Mucosa of rectum (tissue), 2 donors: ENCODE measurements around the gene USP40.

ENCODE experiments used
- H3K27ac ChIP-seq, 2 donors: one replicate each; pipeline ENCODE4 v1.7.0; 2013; ENCODE audit warnings: inconsistent platforms in 2 of 2, low read depth in 2 of 2, low read length in 2 of 2
- H3K27me3 ChIP-seq, 2 donors: one replicate each; pipeline ENCODE4 v1.7.0; 2013; ENCODE audit warnings: low read length in 2 of 2; ENCODE audit not compliant: control insufficient read depth in 2 of 2, insufficient read depth in 2 of 2
- H3K36me3 ChIP-seq, 2 donors: one replicate each; pipeline ENCODE4 v1.7.0; 2013; ENCODE audit warnings: low read length in 2 of 2; ENCODE audit not compliant: control insufficient read depth in 2 of 2, insufficient read depth in 2 of 2
- H3K4me1 ChIP-seq, 2 donors: one replicate each; pipeline ENCODE4 v1.7.0; 2013; ENCODE audit warnings: low read length in 2 of 2, mild to moderate bottlenecking in 1 of 2; ENCODE audit not compliant: control insufficient read depth in 2 of 2, insufficient read depth in 2 of 2
- H3K4me3 ChIP-seq, 2 donors: one replicate each; pipeline ENCODE4 v1.7.0; 2013; ENCODE audit warnings: low read length in 2 of 2
- H3K9ac ChIP-seq, 2 donors: one replicate each; pipeline ENCODE4 v1.7.0; 2013; ENCODE audit warnings: low read length in 2 of 2, low read depth in 1 of 2, mild to moderate bottlenecking in 1 of 2
- H3K9me3 ChIP-seq, 2 donors: one replicate each; pipeline ENCODE4 v1.7.0; 2013; ENCODE audit warnings: low read length in 2 of 2; ENCODE audit not compliant: control insufficient read depth in 2 of 2
- donor health status: healthy.
- donor health status: Normal muscosa, but diverticular disease.

The USP40 gene

DNA sequence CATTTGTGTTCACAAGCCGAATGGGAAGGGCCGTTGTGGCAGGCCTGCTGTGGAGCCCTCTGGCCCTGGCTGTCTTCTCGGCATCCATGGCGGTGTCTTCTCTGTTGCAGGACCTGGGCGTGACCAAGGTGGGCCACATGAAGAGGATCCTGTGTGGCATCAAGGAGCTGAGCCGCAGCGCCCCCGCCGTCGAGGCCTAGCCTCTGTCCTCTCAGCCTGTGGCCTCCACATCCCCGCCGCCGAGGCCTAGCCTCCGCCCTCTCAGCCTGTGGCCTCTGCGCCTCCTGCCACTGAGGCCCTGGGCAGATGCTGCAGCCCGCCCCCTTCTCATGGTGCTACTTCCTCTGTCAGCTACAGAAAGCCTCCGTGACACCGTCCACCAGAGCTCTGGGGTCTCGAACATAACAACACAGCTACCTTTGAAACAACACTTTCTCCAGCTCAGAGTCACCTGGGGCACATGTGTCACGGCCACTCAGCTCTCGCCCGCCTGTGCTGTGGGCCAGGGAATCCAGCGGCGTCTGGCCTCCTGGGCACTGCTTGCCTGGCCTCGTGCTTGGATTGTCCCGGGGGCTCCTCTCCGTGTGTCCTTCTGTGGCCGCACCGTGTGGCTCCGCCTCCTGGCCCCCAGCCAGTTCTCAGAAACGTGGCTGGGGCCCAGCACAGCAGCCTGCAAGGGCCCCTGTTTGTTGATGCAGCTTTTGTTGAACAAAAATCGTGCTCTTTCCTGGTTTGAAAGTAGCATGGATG lies 97.1 kb downstream of the USP40 start:
- Histone ChIP-seq H3K36me3 (peaks cover 51 to 68% of the 10 kb centered on the region in 2 donors), H3K27ac (peak overlapping the region; percentile 31 to 49), H3K4me3 (no peak overlapping the region)

GRCh38 chr2:233468741-233469110 lies 97.9 kb downstream of the USP40 start:
- Histone ChIP-seq H3K27me3 (no peaks in the 10 kb centered on the region), H3K36me3 (peaks cover 57 to 75% of the 10 kb centered on the region in 2 donors), H3K4me1 (no peaks in the 10 kb centered on the region), H3K9me3 (no peaks in the 10 kb centered on the region), H3K9ac (no peak overlapping the region), H3K4me3 (no peak overlapping the region), H3K27ac (no peak overlapping the region)

More for the DNA sequence above, 97.1 kb downstream of the USP40 start:
- Histone ChIP-seq H3K4me1 (no peaks in the 10 kb centered on the region), H3K27me3 (no peaks in the 10 kb centered on the region), H3K9me3 (no peaks in the 10 kb centered on the region), H3K9ac (no peak overlapping the region)

DNA sequence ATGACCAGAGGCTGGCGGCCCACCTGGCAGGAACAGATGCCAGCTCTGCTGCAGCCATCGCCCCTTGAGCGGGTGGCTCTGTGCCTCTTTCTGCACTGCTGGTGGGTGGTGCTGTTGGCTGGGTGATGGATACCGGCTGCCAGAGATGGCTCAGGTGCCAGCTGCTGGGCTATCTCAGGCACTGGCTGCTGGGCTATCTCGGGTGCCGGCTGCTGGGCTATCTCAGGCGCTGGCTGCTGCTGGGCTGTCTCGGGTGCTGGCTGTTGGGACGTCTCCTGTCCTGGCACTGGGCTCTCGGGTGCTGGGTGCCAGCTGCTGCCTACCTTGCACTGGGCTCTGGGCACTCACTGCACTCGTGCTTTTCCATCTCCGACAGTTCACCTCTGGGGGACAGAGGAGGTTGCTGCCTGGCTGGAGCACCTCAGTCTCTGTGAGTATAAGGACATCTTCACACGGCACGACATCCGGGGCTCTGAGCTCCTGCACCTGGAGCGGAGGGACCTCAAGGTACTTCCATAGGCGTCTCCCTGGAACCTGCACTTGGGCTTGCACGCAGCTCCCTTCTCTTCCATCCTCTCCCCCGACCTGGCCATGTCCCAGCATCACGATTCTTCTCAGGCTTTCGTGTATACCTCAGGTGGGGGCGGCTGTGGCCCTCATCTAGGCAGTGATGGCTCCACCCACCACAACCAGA lies 98.4 kb downstream of the USP40 start:
- Histone ChIP-seq H3K27me3 (no peaks in the 10 kb centered on the region), H3K9me3 (no peaks in the 10 kb centered on the region), H3K9ac (no peak overlapping the region), H3K4me1 (no peaks in the 10 kb centered on the region), H3K4me3 (no peak overlapping the region), H3K27ac (no peak overlapping the region), H3K36me3 (peaks cover 63 to 80% of the 10 kb centered on the region in 2 donors)

- H3K4me3 ChIP-seq = no peak overlapping the region
- no peaks in the 10 kb centered on the region for H3K9me3 ChIP-seq
- no peaks in the 10 kb centered on the region for H3K27me3 ChIP-seq
- H3K4me1 ChIP-seq = no peaks in the 10 kb centered on the region
- H3K36me3 ChIP-seq = peaks cover 74 to 85% of the 10 kb centered on the region in 2 donors
- no peak overlapping the region for H3K9ac ChIP-seq
- H3K27ac ChIP-seq = no peak overlapping the region
These were observed 99.5 kb downstream of the USP40 start for GRCh38 chr2:233466991-233467603.

DNA sequence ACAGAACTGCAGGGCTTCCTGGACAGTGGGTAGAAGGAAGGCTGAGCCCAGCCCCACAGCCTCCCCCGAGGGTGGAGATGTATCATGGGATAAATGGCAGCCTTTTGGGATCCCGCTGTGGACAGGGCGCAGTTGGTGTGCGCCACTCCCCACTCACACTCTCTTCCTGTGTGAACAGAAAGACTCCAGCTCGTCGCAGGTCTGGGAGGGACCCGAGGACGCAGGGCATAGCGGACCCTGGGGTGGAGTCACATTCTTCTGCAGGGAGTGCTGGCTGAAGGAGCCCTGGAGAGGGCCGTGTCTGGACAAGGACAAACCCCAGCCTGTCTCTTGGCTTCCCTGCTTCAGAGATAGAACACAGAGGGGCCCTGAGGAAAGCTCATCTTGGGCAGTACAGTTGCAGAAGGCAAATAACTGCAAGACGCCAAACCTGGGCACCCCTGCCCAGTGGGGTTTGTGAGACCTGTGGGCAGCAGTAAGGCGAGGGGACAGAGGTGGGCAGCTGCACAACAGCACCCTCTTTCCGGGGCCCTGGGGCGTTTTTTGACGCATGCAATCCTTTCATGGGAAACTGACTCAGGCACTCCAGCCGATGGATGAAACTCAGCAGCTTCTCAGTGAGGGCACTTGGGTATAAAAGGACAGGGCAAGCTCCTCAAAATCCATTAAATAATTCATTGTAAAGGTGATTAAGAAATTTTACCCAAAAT lies 101.9 kb downstream of the USP40 start:
- Histone ChIP-seq H3K9me3 (no peaks in the 10 kb centered on the region), H3K4me1 (peaks cover 0 to 2% of the 10 kb centered on the region in 2 donors), H3K9ac (no peak overlapping the region), H3K27ac (no peak overlapping the region), H3K4me3 (no peak overlapping the region), H3K36me3 (peaks cover 74 to 85% of the 10 kb centered on the region in 2 donors), H3K27me3 (no peaks in the 10 kb centered on the region)

- Histone ChIP-seq H3K9ac (no peak overlapping the region), H3K36me3 (peaks cover 74 to 86% of the 10 kb centered on the region in 2 donors), H3K4me3 (no peak overlapping the region), H3K27me3 (no peaks in the 10 kb centered on the region), H3K27ac (no peak overlapping the region), H3K9me3 (no peaks in the 10 kb centered on the region), H3K4me1 (peaks cover 0 to 2% of the 10 kb centered on the region in 2 donors)
These were observed 102.5 kb downstream of the USP40 start for GRCh38 chr2:233464056-233464455.

- peaks cover 69 to 86% of the 10 kb centered on the region in 2 donors for H3K36me3 ChIP-seq
- no peaks in the 10 kb centered on the region for H3K27me3 ChIP-seq
- no peak overlapping the region for H3K4me3 ChIP-seq
- no peak overlapping the region for H3K27ac ChIP-seq
- H3K4me1 ChIP-seq = peaks cover 0 to 2% of the 10 kb centered on the region in 2 donors
- H3K9me3 ChIP-seq = no peaks in the 10 kb centered on the region
- H3K9ac ChIP-seq = no peak overlapping the region
These were observed 103.0 kb downstream of the USP40 start for GRCh38 chr2:233463586-233463985.

GRCh38 chr2:233462826-233463470 lies 103.6 kb downstream of the USP40 start:
- Histone ChIP-seq H3K27me3 (no peaks in the 10 kb centered on the region), H3K9me3 (no peaks in the 10 kb centered on the region), H3K36me3 (peaks cover 62 to 85% of the 10 kb centered on the region in 2 donors), H3K27ac (no peak overlapping the region), H3K4me1 (peaks cover 0 to 2% of the 10 kb centered on the region in 2 donors), H3K9ac (no peak overlapping the region), H3K4me3 (no peak overlapping the region)

DNA sequence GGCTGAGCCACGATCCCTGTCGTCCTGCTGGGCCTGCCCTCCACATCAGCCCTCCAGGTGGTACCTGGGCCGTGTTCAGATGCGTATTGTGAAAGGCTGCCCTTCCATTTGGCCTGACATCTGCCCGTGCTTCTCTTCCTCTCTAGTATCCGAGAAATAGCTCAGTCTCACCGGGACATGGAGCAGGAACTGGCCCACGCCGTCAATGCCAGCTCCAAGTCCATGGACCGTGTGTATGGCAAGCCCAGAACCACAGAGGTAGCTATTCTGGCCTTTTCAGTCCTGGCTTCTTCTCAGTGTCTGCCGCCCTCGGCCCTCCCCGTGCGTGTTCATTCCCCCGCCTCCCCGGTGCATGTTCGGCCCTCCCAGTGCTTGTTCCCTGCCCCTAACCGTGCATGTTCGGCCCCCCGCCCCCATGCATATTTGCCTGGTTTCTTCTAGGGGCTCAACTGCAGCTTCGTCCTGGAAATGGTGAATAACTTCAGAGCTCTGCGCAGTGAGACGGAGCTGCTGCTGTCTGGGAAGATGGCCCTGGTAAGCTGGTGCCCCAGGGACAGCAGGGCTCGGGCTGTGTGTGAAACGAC lies 104.3 kb downstream of the USP40 start:
- Histone ChIP-seq H3K27ac (no peak overlapping the region), H3K9ac (no peak overlapping the region), H3K4me1 (peaks cover 0 to 2% of the 10 kb centered on the region in 2 donors), H3K27me3 (no peaks in the 10 kb centered on the region), H3K4me3 (no peak overlapping the region), H3K36me3 (peaks cover 59 to 85% of the 10 kb centered on the region in 2 donors), H3K9me3 (no peaks in the 10 kb centered on the region)
